ENCODE measurements around the gene TJP2.

Gene TJP2

GRCh38 chr9:69173891-69174615, at the start of gene TJP2:
TSS of gene TJP2 (plus strand) at chr9:69174277. CDS start at chr9:69174373, 96 bp downstream.
- peak; percentile 14 to 25 for ATAC-seq

GRCh38 chr9:69130456-69131441, 43.3 kb upstream of the TJP2 start:
- no peak for ATAC-seq

DNA sequence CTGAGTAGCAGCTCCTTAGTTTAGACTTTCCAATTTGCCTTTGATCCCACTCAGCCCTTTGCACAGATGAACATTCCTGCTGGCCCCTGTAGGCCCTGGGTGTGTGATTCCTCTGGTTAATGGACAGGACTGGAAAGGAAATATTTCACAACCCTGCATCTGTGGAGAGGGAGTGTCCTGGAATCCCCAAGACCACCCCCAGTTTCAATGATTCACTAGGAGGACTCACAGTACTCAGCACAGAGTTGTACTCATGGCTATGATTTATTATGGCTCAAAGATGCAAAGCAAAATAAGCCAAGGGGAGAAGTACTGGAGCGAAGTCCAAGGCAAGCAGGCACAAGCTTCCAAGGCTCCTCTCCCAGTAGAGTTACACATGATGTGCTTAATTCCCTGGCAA, 42.4 kb upstream of the TJP2 start:
- ATAC-seq: no peak

GRCh38 chr9:69132361-69132760, 41.7 kb upstream of the TJP2 start:
- ATAC-seq: no peak

GRCh38 chr9:69134412-69134811, 39.7 kb upstream of the TJP2 start:
- ATAC-seq: no peak

DNA sequence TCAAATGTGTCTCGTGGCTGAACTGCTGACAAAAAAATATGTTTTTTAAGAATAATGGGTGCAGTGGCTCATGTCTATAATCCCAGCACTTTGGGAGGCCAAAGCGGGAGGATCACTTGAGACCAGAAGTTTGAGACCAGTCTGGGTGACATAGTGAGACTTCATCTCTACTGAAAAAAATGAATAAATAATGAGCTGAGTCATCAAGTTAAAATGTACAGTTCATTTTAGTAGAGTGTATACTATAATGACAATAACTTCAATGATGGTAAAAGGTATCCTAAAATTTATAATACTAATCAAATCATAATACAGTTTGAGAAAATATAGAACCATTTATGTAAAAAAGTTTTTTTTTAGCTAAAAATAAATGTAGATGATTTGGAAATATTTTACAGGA, 37.9 kb upstream of the TJP2 start:
- ATAC-seq: no peak

DNA sequence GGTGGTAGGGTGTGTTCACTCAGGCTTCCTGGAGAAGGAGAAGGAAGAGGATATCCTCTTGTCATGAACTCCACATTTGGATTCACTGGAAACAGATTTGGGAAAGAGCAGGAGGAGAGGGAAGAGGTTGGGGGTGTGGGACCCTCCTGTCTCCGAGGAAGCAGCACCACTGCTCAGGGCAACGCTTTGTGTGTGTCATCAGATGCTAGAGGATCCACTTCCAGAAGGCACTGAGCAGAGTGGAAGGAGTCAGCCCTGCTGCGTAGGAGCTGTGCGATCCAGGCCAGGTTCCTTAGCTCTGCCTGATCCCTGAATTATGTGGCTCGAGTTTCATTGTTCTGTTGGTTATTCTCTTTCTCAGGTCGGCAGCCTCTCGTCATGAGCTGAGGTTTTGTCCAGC, 37.3 kb upstream of the TJP2 start:
- no peak for ATAC-seq

DNA sequence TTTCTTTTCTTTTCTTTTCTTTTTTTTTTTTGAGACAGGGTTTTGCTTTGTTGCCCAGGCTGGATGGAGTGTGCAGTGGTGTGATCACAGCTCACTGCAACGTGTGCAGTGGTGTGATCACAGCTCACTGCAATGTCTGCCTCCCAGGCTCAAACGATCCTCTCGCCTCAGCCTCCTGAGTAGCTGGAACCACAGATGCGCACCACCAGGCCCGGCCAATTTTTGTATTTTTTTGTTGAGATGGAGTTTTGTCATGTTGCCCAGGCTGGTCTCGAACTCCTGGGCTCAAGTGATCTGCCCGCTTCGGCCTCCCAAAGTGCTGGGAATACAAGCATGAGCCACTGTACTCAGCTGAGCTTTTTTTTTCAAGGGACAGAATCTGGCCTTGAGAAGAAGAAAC, 36.8 kb upstream of the TJP2 start:
- ATAC-seq: no peak

GRCh38 chr9:69139596-69139995, 34.5 kb upstream of the TJP2 start:
- no peak for ATAC-seq

GRCh38 chr9:69140123-69140735, 33.8 kb upstream of the TJP2 start:
- no peak for ATAC-seq

DNA sequence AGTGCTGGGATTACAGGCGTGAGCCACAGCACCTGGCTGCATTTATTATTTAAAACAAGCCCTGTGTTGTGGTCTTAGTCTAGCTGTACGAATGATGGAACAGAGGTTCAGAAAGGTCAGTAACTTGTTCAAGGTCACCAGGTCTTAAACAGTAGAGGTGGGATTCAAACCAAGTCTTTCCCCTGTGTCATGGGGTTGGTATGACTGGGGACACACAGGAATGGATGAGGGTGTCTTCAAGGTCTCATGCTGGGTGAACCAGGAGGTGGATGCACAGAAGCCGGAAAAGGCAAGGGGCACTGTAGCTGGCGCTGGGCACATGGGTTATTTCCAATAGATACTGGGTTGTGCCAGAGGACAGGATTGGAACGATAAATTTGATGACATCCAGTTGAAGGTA, 32.2 kb upstream of the TJP2 start:
- no peak for ATAC-seq

DNA sequence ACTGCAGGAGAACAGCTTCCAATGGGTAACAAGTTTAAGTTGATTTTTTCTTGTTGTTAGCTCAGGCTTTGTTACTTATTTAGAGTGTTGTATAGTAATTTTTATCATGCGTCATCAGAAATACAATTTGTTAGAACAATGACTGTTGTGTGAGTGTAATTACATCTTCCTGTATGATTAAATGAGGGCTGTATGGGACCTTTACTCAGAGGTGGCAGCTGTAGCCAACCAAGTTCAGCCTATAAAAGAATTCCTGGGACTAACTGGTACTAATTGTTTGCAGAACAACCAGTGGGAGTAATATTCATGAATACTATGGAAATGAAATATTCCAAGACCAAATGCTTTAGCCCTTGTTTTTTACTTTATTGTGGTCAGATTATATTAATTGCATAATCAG, 30.8 kb upstream of the TJP2 start:
- ATAC-seq: no peak

- ATAC-seq: no peak
Observed at GRCh38 chr9:69145144-69145715, 28.8 kb upstream of the TJP2 start.

DNA sequence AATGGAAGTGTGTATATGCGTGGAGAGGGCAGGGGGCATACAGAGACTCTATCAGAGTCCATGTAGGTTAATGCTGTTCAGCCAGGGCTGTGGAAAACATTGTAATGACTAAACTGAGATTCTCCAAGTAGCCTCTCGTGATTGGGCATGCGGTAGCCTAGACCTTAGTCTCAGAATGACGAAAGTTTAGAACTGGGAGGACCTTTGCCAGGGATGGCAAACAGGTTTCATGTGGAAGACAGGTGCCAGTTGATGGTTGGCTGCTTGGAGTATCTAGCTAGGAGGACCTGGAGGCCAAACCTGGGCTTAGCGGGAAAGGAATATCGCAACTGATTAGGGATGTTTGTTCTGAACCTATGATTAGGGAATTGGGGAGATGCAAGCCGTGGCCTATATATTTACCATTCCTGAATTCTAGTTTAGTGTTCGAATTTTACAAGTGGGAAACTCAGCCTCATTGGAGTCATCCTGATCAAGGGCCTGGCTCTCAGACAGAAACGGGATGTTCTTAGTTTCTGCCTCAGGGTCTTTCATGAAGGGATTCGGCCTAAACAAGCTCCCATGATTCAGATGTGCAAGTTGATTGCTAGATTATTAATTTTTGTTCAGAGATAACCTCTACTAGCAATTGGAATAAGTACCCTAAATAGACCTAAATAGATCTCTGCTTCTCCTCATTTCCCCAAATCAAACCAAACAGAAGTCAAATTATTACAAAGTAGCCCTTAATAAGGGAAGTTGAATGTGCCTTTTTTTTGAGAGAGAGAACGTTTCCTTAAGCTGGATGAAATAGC, 26.8 kb upstream of the TJP2 start:
- no peak for ATAC-seq

DNA sequence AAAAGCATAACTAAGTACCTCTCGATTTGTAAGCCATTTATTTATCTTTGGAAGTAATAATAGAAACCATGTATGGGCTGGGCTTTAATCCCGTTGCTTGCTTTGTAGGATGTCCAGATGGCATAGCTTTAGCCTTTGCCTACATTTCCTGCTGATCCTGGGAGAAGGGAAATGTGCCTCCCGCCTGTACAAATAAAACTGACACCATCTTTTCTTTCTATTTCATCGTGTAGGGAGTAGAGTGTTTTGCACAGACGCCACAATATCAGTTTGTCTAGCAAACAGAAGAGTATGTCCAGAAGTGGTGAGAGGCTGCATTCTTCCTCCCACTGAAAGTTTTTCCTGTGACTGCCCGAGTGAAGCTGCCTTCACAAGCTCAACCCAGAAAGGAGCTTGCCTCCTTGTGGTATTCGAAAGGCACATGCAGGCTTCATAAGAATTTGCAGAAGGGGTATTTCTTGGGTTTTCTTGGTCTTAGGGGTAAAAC, 24.7 kb upstream of the TJP2 start:
- no peak for ATAC-seq

DNA sequence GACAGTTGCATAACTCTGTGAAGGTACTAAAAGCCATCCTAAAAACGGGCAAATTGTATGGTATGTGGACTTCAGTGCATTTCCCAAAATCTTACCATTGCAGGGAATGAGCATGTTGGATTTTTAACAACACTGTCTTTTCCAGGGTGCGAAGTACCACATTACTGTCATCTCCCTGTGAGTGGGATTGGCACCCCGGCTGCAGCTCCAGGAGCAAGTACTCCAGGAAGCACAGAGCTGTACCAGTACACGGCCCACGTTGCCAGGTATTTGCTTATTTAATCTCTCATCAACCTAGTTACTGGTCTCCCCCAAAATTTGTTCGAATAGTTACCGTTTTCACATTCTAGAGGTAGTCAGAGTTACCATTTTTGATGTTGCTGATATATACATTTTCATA, 22.6 kb upstream of the TJP2 start:
- no peak for ATAC-seq

- no peak for ATAC-seq
Observed at GRCh38 chr9:69153707-69154521, 20.2 kb upstream of the TJP2 start.

GRCh38 chr9:69155341-69156030, 18.6 kb upstream of the TJP2 start:
- peak in 1 of 2 donors; percentile 45 for ATAC-seq

DNA sequence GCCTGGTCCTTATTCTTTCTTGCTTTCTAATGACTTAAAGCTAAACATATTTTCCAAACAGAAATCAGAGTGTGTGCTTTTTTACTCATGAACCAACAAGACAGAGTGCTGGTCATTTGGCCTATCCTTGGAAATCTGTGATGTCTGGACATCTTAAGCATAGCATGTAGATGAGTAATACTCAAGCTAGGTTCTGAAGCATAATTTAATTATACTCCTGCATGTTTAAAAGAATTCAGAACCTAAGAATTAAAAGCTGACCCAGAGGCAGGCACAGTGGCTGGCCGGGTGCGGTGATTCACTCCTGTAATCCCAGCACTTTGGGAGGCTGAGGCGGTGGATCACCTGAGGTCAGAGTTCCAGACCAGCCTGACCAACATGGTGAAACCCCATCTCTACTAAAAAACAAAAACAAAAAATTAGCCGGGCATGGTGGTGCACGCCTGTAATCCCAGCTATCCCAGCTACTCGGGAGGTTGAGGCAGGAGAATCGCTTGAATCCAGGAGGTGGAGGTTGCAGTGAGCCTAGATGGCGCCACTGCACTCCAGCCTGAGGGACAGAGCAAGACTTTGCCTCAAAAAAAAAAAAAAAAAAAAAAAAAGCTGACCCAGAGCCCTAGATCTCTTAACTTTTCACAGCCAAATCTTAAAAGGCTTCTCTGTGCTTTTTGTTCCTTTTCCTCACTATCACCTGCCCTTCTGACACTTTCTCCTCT, 16.2 kb upstream of the TJP2 start:
- no peak for ATAC-seq

DNA sequence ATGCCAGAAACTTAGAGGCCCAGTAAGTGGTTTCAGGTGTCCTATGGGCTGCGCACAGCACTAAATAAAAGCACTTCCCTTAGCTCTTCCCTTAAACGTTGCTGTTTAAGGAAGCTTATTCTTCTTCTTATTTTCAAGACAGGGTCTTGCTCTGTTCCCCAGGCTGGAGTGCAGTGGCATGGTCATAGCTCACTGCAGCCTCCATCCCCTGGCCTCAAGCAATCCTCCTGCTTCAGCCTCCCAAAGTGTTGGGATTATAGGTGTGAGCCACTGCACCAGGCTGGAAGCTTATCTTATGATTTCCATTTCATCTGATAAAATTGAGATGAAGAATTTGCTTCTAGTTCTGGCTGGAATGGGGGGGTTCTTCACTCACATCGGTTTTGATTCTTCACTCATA, 15.6 kb upstream of the TJP2 start:
- ATAC-seq: no peak

All from activated CD4-positive, CD25-positive, alpha-beta regulatory T cell treated with anti-CD3 and anti-CD28 coated beads, Interleukin-2, amount 50 U/mL, for 24 hours (primary cell).